Measurements from ENCODE around the gene PKD1L1.

DNA sequence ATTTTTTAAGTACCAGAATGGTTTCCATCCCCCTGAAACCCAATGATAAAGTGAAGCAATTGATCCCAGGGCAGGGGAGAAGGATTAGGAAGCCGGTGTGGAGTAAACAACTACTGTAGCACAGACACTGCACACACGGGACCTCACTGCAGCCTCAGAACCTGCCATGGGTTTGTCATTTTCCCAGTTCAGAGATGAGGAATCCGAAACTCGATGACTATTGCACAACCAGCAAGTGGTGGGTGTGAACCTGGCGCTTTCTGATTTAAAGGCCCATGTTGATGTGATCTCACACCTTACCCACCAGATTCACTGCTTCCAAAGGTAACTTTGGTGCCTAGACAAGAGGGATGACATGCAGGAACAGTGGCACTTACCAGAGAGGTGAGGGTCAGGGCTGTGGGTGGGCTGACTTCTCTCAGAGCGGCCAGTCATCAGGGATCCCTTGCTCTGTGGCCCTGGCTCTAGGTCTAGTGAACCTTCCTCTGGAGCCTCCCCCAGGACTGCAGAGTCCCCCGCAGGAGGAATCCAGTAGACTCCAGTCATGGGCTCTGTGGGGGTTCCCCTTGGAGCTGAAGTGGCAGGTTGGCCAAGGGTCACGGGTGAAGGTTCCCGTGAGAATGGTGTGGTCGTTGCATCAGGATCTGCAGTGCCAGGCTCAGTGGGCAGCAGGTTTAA is 62.8 kb downstream of the PKD1L1 start:
- TF ChIP-seq, protein P1, sequence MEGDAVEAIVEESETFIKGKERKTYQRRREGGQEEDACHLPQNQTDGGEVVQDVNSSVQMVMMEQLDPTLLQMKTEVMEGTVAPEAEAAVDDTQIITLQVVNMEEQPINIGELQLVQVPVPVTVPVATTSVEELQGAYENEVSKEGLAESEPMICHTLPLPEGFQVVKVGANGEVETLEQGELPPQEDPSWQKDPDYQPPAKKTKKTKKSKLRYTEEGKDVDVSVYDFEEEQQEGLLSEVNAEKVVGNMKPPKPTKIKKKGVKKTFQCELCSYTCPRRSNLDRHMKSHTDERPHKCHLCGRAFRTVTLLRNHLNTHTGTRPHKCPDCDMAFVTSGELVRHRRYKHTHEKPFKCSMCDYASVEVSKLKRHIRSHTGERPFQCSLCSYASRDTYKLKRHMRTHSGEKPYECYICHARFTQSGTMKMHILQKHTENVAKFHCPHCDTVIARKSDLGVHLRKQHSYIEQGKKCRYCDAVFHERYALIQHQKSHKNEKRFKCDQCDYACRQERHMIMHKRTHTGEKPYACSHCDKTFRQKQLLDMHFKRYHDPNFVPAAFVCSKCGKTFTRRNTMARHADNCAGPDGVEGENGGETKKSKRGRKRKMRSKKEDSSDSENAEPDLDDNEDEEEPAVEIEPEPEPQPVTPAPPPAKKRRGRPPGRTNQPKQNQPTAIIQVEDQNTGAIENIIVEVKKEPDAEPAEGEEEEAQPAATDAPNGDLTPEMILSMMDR (IDR thresholded peaks at IDR 0.05): no peak
- TF ChIP-seq POLR2A (IDR thresholded peaks at IDR 0.05): no peak
